ENCODE measurements around the gene HPSE2.

GRCh38 chr10:98659951-98660350 lies 575.7 kb downstream of the HPSE2 start:
- TF ChIP-seq CTCF (IDR thresholded peaks at IDR 0.05): no peak
- no peak for TF ChIP-seq POLR2AphosphoS5 (IDR thresholded peaks at IDR 0.05)
- TF ChIP-seq EP300 (IDR thresholded peaks at IDR 0.05): no peak
- no peak for TF ChIP-seq POLR2A (IDR thresholded peaks at IDR 0.05)
